GM19193 (cell line): Measurements from ENCODE around the gene NR1I2.

ENCODE experiments used
- POLR2A ChIP-seq: IDR thresholded peaks from 4 replicates; pipeline ENCODE4 v1.6.1; 2011; ENCODE audit not compliant: insufficient read depth, insufficient read length; ENCODE audit errors: extremely low read depth

Gene NR1I2

GRCh38 chr3:119768668-119769393 is 13.1 kb upstream of the NR1I2 start:
- no peak for TF ChIP-seq POLR2A

- TF ChIP-seq POLR2A, result no peak
Measured at GRCh38 chr3:119769394-119770149, 12.3 kb upstream of the NR1I2 start.

- TF ChIP-seq POLR2A, result no peak
Measured at GRCh38 chr3:119774444-119774843, 7.5 kb upstream of the NR1I2 start.

- TF ChIP-seq POLR2A, result no peak
Measured at GRCh38 chr3:119776304-119776703, 5.6 kb upstream of the NR1I2 start.

- TF ChIP-seq POLR2A, result no peak
Measured at GRCh38 chr3:119778176-119778575, 3.7 kb upstream of the NR1I2 start.

GRCh38 chr3:119778811-119779210 is 3.1 kb upstream of the NR1I2 start:
- TF ChIP-seq POLR2A, result no peak

- no peak for TF ChIP-seq POLR2A
Measured at GRCh38 chr3:119779731-119780383, 2.0 kb upstream of the NR1I2 start.

GRCh38 chr3:119782460-119782859 is 559 bp downstream of the NR1I2 start:
- TF ChIP-seq POLR2A, result no peak

- TF ChIP-seq POLR2A, result no peak
Measured at GRCh38 chr3:119783255-119783654, 1.4 kb downstream of the NR1I2 start.

- no peak for TF ChIP-seq POLR2A
Measured at GRCh38 chr3:119783883-119784282, 2.0 kb downstream of the NR1I2 start.

- no peak for TF ChIP-seq POLR2A
Measured at GRCh38 chr3:119786409-119786808, 4.5 kb downstream of the NR1I2 start.

- no peak for TF ChIP-seq POLR2A
Measured at GRCh38 chr3:119790369-119790768, 8.5 kb downstream of the NR1I2 start.

- no peak for TF ChIP-seq POLR2A
Measured at GRCh38 chr3:119792270-119792669, 10.4 kb downstream of the NR1I2 start.

GRCh38 chr3:119794401-119794800 is 12.5 kb downstream of the NR1I2 start:
- no peak for TF ChIP-seq POLR2A

GRCh38 chr3:119794971-119795612 is 13.2 kb downstream of the NR1I2 start:
- TF ChIP-seq POLR2A, result no peak
